Activated CD8-positive, alpha-beta memory T cell treated with anti-CD3 and anti-CD28 coated beads for 1 hour (primary cell): ENCODE measurements around the gene PCNT.
"Not testable (repeated sequence)": the region's sequence is repeated elsewhere in the genome, so short reads cannot be mapped to it uniquely, and the experiment has no call there.

Experiments used
- DNase-seq, 2 donors: peaks; one replicate each; pipeline ENCODE4 v3.0.0-alpha.2; 2020; ENCODE audit warnings: low read depth in 1 of 2; ENCODE audit errors: extremely low read depth in 1 of 2

The PCNT gene

GRCh38 chr21:46304437-46304836 is 19.5 kb upstream of the PCNT start:
- DNase-seq, result no peak

DNA sequence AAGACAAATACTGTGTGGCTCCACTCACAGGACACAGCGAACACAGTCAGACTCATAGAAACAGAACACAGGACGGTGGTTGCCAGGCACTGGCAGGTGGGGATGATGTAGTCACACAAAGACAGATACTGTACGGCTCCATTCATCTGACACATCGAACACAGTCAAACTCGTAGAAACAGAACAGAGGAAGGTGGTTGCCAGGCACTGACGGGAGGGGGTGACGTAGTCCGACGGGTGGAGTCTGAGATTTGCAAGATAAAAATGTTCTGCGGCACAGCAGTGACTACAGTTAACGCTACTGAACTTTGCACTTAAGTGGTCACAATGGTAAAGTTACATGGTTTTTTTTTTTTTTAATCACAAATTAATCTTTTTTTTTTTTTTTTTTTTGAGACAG is 19.0 kb upstream of the PCNT start:
- no peak for DNase-seq

- no peak for DNase-seq
Measured at GRCh38 chr21:46307625-46308024, 16.3 kb upstream of the PCNT start.

DNA sequence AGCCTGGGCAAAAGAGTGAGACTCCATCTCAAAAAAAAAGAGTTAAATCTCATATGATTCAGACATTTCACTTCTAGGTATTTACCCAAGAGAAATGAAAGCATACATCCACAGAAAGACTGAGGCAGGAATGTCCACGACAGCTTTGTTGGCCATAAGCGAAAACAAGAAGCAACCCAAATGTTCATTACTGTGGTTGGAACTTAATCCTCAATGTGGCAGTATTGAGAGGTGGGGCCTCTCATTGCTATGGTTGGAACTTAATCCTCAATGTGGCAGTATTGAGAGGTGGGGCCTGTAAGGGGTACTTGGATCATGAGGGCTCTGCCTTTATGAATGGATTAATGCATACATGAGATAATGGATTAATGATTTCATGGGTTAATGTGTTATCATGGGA is 15.5 kb upstream of the PCNT start:
- no peak for DNase-seq

DNA sequence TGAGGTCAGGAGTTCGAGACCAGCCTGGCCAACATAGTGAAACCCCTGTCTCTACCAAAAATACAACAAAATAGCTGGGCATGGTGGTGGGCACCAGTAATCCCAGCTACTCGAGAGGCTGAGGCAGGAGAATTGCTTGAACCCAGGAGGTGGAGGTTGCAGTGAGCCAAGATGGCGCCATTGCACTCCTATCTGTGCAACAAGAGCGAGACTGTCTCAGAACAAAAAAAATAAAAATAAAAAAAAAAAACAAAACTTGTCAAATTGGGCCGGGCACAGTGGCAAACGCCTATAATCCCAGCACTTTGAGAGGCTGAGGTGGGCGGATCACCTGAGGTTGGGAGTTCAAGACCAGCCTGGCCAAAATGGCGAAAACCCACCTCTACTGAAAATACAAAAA is 13.7 kb upstream of the PCNT start:
- DNase-seq, result not testable (repeated sequence)

- no peak for DNase-seq
Measured at GRCh38 chr21:46311568-46311967, 12.4 kb upstream of the PCNT start.

GRCh38 chr21:46312949-46313348 is 11.0 kb upstream of the PCNT start:
- no peak for DNase-seq

GRCh38 chr21:46314441-46315020 is 9.4 kb upstream of the PCNT start:
- DNase-seq, result no peak

GRCh38 chr21:46316708-46317324 is 7.1 kb upstream of the PCNT start:
- no peak for DNase-seq

GRCh38 chr21:46317710-46318463 is 6.1 kb upstream of the PCNT start:
- DNase-seq, result no peak

GRCh38 chr21:46318464-46318845 is 5.5 kb upstream of the PCNT start:
- no peak for DNase-seq

DNA sequence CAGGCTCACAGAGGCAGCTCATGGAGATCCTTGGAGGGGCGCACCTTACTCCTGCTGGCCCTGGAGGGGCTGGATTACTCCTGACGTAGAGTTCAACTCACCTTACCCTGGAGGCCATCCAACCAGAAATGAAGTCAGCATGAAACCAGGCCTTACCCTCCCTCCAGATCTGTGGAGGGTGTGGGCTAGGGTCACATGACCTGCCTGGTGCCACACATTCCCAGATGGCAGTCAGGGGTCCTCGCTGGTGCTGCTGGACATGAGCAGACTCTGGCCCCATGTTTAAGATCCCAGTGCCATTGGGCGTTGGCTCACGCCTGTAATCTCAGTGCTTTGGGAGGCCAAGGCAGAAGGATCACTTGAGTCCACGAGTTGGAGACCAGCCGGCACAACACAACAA is 4.8 kb upstream of the PCNT start:
- no peak for DNase-seq

GRCh38 chr21:46320331-46320801 is 3.6 kb upstream of the PCNT start:
- no peak for DNase-seq

- no peak for DNase-seq
Measured at GRCh38 chr21:46322351-46323226, 1.4 kb upstream of the PCNT start.

GRCh38 chr21:46323227-46323709 is 688 bp upstream of the PCNT start:
- no peak for DNase-seq

DNA sequence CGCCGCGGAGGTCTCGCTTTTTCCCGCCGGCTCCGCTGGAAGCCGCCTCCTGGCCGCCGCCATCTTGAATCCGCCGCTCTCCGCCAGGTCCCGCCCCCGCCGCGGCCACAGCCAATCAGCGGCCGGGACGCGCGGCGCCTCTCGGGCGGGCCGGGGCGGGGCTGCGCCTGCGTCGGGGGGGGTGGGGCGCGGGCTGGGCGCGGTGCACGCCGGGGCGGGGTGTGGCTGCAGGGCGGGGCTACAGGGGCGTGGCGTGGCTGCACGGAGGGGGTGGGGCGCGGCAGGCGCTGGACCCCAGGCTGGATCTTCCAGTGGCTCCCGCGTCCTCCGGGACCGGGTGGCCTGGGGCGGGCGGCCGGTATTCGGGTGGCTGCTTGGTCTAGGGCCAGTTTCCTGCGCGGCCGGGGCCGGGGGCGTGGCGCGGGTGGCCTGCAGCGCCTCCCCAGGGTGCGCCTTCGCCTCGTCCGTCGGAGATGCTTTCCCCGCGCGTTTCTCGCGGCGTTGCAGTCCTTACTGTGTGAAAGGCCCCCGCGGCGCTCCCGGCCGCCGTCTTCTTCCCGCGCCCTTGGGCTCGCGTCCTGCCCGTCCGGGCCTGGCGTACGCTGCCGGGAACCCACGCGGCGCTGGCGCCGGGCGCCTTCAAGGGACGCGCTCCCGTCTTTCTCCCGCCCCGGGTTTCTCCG is 575 bp downstream of the PCNT start:
- peak; percentile 64 to 84 for DNase-seq

GRCh38 chr21:46325073-46325912 is 1.3 kb downstream of the PCNT start:
- DNase-seq, result peak in 1 of 2 donors; percentile 8

DNA sequence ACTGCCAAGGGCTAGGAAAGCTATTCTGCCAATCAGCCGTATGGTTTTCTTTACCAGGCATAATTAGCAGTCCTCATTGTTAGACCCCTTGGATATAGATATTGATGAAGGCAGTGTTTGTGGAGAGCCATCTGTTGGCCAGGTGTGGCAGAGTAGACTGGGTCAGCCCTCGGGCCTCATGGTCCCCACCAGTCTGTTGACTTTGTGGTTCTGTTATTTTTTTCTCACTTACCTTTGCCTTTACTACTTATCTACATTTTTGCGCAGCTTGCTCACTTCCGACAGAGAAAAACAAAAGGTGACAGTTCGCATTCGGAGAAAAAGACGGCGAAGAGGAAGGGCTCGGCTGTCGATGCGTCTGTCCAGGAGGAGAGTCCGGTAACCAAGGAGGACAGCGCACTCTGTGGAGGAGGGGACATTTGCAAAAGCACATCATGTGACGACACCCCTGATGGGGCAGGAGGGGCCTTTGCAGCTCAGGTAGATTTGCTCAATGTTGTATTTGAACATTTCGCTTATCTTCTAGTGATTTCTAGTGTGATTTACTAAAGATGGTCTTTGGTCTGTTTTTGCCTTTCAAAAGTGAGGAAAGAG is 2.3 kb downstream of the PCNT start:
- no peak for DNase-seq

GRCh38 chr21:46327711-46328110 is 3.8 kb downstream of the PCNT start:
- DNase-seq, result no peak
